ENCODE results near the gene EID1. TPM values are rescaled to one million over a fixed set of nuclear protein-coding genes. Genes with fewer than 3 reads are reported as not detected.

EID1 gene
- total RNA-seq, 4 donors from 2014 or later, result 33.6 to 189 (median 66.1) TPM

DNA sequence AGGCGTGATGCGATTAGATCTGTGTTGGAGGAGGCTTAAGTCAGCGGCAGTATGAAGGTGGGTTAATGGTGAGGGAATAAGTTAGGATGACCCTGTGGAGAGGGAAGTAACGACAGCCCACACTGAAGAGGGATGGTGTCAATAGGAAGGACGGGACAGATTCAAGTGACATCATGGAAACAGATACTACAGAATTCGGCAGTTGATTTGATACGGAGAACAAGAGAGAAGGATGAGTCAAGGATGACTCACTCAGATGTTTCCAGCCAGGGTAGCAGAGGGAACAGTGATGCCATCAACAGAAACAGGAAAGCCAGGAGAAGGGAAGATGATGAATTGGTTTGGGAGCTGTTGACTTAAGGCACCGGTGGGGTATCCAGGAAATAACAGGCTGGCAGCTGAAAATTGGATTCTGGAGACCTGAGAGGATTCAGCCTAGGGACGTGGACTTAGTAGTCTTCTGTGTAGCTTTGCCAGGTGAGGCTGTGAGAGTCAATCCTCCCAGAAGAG is 47.8 kb downstream of the EID1 start:
- Histone ChIP-seq H3K4me3 (no peak overlapping the region), H3K4me1 (no peaks in the 10 kb centered on the region), H3K27me3 (no peaks in the 10 kb centered on the region), H3K9me3 (no peaks in the 10 kb centered on the region), H3K36me3 (no peaks in the 10 kb centered on the region), H3K27ac (no peak overlapping the region)
- no peak for DNase-seq
- intact Hi-C loops (cut with DNase I), result no loop called here
- TF ChIP-seq, protein P1, sequence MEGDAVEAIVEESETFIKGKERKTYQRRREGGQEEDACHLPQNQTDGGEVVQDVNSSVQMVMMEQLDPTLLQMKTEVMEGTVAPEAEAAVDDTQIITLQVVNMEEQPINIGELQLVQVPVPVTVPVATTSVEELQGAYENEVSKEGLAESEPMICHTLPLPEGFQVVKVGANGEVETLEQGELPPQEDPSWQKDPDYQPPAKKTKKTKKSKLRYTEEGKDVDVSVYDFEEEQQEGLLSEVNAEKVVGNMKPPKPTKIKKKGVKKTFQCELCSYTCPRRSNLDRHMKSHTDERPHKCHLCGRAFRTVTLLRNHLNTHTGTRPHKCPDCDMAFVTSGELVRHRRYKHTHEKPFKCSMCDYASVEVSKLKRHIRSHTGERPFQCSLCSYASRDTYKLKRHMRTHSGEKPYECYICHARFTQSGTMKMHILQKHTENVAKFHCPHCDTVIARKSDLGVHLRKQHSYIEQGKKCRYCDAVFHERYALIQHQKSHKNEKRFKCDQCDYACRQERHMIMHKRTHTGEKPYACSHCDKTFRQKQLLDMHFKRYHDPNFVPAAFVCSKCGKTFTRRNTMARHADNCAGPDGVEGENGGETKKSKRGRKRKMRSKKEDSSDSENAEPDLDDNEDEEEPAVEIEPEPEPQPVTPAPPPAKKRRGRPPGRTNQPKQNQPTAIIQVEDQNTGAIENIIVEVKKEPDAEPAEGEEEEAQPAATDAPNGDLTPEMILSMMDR (IDR thresholded peaks at IDR 0.05), result no peak
- TF ChIP-seq POLR2A (IDR thresholded peaks at IDR 0.05), result no peak
- 39 to 48% methylated on average over 9 of the region's 9 CpGs for WGBS, 2 donors

- WGBS, 2 donors, result 75 to 80% methylated on average over 6 of the region's 6 CpGs
- no peaks in the 10 kb centered on the region for H3K36me3 ChIP-seq
- no peak overlapping the region for H3K4me3 ChIP-seq
- H3K27ac ChIP-seq, result no peak overlapping the region
- H3K4me1 ChIP-seq, result no peaks in the 10 kb centered on the region
- DNase-seq, result no peak
- TF ChIP-seq POLR2A (IDR thresholded peaks at IDR 0.05), result no peak
- TF ChIP-seq, protein P1 (IDR thresholded peaks at IDR 0.05), result no peak
- no peaks in the 10 kb centered on the region for H3K9me3 ChIP-seq
- no peaks in the 10 kb centered on the region for H3K27me3 ChIP-seq
- intact Hi-C loops (cut with DNase I), result no loop called here
These were observed 51.1 kb downstream of the EID1 start for GRCh38 chr15:48928877-48929538.

GRCh38 chr15:48929661-48930060 is 51.7 kb downstream of the EID1 start:
- no peak for DNase-seq
- no peak overlapping the region for H3K27ac ChIP-seq
- intact Hi-C loops (cut with DNase I), result no loop called here

More at GRCh38 chr15:48929661-48930060, 51.7 kb downstream of the EID1 start:
- no peak for TF ChIP-seq POLR2A (IDR thresholded peaks at IDR 0.05)
- TF ChIP-seq, protein P1 (IDR thresholded peaks at IDR 0.05), result no peak
- no peaks in the 10 kb centered on the region for H3K4me1 ChIP-seq
- H3K27me3 ChIP-seq, result no peaks in the 10 kb centered on the region
- H3K9me3 ChIP-seq, result no peaks in the 10 kb centered on the region
- no peak overlapping the region for H3K4me3 ChIP-seq
- H3K36me3 ChIP-seq, result no peaks in the 10 kb centered on the region
- 59 to 73% methylated on average over 3 of the region's 3 CpGs for WGBS, 2 donors

Other genes starting within 250 kb of the EID1 start
- gene FBN1, start 232.4 kb upstream of the EID1 start, total RNA-seq, result 10 to 100 TPM in 3 of 4 donors, 1 to 10 TPM in 1; 3.9 to 87.0 (median 23.4) TPM
- 1 to 10 TPM; 3.1 to 8.3 (median 4.3) TPM for gene CEP152, start 67.1 kb upstream of the EID1 start, total RNA-seq
- under 1 TPM in 3 of 4 donors, not detected in 1; 0.18 to 0.50 (median 0.38) TPM for gene SHC4, start 85.8 kb downstream of the EID1 start, total RNA-seq
- 10 to 100 TPM; 15.1 to 33.0 (median 20.3) TPM for gene SECISBP2L, start 168.3 kb downstream of the EID1 start, total RNA-seq

Measured in esophagus squamous epithelium (tissue), 5 donors.